ENCODE results near the gene TAF11L3. TPM values are rescaled to one million over a fixed set of nuclear protein-coding genes. Genes with fewer than 3 reads are reported as not detected.
"Not testable (repeated sequence)": the region's sequence is repeated elsewhere in the genome, so short reads cannot be mapped to it uniquely, and the experiment has no call there.

TAF11L3 gene
- not detected for total RNA-seq

DNA sequence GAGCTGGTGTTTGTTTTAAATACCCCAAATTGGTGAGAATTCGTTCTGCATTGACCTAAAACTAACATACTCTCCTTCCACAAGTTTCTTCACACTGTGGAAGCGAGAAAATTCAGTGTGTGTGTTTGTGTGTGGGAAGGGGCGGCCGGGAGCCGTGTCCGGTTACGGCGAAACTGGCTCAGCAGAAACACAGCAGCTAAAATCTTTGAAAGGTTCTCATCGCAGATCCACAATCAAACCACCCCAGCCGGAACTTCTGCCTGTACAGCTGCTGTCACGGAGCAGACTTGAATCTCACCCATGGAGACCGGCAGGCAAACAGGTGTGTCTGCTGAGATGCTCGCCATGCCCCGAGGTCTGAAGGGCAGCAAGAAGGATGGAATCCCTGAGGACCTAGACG is at the start of gene TAF11L3:
Gene TAF11L3 (plus strand): TSS at position 301 of the 400 bp plus-strand sequence.
- intact Hi-C loops (cut with micrococcal nuclease); DNase-seq; H3K27me3 Mint-ChIP-seq; CTCF ChIA-PET; POLR2A ChIA-PET; H3K9me3 Mint-ChIP-seq; H3K4me1 Mint-ChIP-seq (ENCODE audit: low read depth); H3K4me3 Mint-ChIP-seq; H3K27ac Mint-ChIP-seq; H3K36me3 Mint-ChIP-seq: not testable (repeated sequence)

- Mint-ChIP-seq H3K36me3 (no peaks in the 10 kb centered on the region), H3K27me3 (no peaks in the 10 kb centered on the region), H3K4me1 (ENCODE audit: low read depth) (no peaks in the 10 kb centered on the region), H3K9me3 (peaks cover 8% of the 10 kb centered on the region), H3K27ac (no peak overlapping the region), H3K4me3 (no peak overlapping the region)
- CTCF ChIA-PET = no interaction called here
- DNase-seq = no peak
- intact Hi-C loops (cut with micrococcal nuclease) = no loop called here
- POLR2A ChIA-PET = no interaction called here
Measured at GRCh38 chr5:17470064-17470463, 48.1 kb upstream of the TAF11L3 start.

GRCh38 chr5:17475064-17475463 is 43.1 kb upstream of the TAF11L3 start:
- DNase-seq; CTCF ChIA-PET; H3K9me3 Mint-ChIP-seq; H3K27me3 Mint-ChIP-seq; H3K4me3 Mint-ChIP-seq; intact Hi-C loops (cut with micrococcal nuclease); POLR2A ChIA-PET; H3K27ac Mint-ChIP-seq; H3K4me1 Mint-ChIP-seq (ENCODE audit: low read depth); H3K36me3 Mint-ChIP-seq: not testable (repeated sequence)

DNA sequence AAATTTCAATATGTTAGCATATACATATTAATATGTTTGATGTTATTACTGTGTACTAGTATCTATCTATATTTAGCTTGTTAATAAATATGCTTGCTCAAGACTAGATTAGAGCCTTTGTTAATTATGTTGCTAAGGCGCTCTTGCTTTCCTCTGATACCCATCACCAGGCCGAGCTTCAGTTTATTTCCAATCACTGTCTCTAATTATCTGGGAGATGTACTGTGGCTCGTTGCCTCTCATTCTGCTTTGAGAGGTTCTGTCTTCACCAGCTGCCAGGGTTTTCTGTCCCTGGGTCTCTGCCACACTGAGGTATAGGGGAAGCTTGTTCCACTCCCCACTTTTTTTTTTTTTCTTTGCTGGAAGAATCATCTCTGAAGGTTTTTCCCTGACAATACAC is 41.1 kb upstream of the TAF11L3 start:
- no peaks in the 10 kb centered on the region for H3K36me3 Mint-ChIP-seq
- peaks cover 2% of the 10 kb centered on the region for H3K9me3 Mint-ChIP-seq
- ChIA-PET POLR2A (no interaction called here), CTCF (no interaction called here)
- no peaks in the 10 kb centered on the region for H3K4me1 Mint-ChIP-seq (ENCODE audit: low read depth)
- no peak for DNase-seq
- no peak overlapping the region for H3K4me3 Mint-ChIP-seq
- H3K27ac Mint-ChIP-seq = no peak overlapping the region
- intact Hi-C loops (cut with micrococcal nuclease) = no loop called here
- no peaks in the 10 kb centered on the region for H3K27me3 Mint-ChIP-seq

DNA sequence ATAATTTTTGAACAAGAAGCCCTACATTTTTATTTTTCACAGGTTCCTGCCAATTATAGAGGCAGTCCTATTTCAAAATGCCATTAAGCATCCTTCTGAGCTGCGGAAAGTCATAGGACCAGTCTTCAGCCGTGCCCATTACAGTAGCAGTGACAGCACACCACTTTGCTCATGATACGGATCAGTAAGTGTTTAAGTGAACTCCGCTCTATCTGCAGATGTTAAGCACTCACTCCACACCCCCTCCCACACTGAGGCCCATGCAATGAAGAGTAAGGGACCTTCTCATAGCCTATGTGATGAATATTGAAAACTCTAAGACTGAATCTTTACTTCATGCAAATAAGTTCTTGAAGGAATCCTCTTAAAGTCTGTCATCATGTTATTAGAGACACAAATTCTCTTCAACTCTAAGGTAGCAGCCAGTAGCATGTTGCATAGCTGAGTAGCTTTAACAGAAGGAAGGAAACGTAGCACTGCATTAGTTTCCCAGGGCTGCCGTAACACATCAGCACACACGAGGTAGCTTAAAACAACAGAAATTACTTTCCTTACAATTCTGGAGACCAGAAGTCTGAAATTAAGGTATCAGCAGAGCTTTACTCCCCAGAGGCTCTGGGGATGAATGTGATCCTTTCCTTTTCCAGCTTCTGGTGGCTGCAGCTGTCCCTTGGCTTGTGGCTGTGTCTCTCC is 40.4 kb upstream of the TAF11L3 start:
- Mint-ChIP-seq H3K4me1 (ENCODE audit: low read depth) (no peaks in the 10 kb centered on the region), H3K9me3 (peaks cover 2% of the 10 kb centered on the region), H3K4me3 (no peak overlapping the region), H3K27ac (no peak overlapping the region), H3K36me3 (no peaks in the 10 kb centered on the region), H3K27me3 (no peaks in the 10 kb centered on the region)
- no peak for DNase-seq
- CTCF ChIA-PET = no interaction called here
- intact Hi-C loops (cut with micrococcal nuclease) = no loop called here
- POLR2A ChIA-PET = no interaction called here

DNA sequence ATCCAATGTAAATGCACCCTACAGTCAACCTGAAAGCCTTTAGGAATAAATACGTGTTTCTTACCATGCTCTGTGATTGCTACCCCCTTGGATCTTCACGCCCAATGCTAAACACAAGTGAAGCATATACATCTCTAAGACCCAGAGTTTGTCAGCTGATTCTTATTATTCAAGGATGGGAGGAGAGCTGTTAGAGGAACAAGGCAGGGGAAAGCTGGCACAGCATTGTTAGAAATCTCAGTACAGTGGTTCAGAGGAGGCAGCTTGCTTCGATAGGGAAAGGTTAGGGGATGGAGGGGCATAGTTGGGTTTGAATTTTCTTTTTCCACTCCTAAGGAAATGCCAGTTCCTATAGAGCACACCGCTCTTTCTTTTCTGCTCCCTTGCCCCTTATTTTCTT is 36.8 kb upstream of the TAF11L3 start:
- no peaks in the 10 kb centered on the region for H3K36me3 Mint-ChIP-seq
- peaks cover 2% of the 10 kb centered on the region for H3K9me3 Mint-ChIP-seq
- DNase-seq = no peak
- intact Hi-C loops (cut with micrococcal nuclease) = no loop called here
- H3K27ac Mint-ChIP-seq = no peak overlapping the region
- POLR2A ChIA-PET = no interaction called here
- H3K4me3 Mint-ChIP-seq = no peak overlapping the region
- H3K27me3 Mint-ChIP-seq = no peaks in the 10 kb centered on the region
- CTCF ChIA-PET = interaction anchor here (0.5 kb wide), 1 partner anchor 13 kb away, joined by 3 read pairs; no protein-coding TSS in a partner anchor
- H3K4me1 Mint-ChIP-seq (ENCODE audit: low read depth) = no peaks in the 10 kb centered on the region

GRCh38 chr5:17482790-17483189 is 35.4 kb upstream of the TAF11L3 start:
- peaks cover 2% of the 10 kb centered on the region for H3K9me3 Mint-ChIP-seq
- ChIA-PET POLR2A (no interaction called here), CTCF (no interaction called here)
- no peaks in the 10 kb centered on the region for H3K36me3 Mint-ChIP-seq
- no peaks in the 10 kb centered on the region for H3K27me3 Mint-ChIP-seq
- H3K4me3 Mint-ChIP-seq = no peak overlapping the region
- no peak for DNase-seq
- H3K27ac Mint-ChIP-seq = no peak overlapping the region
- intact Hi-C loops (cut with micrococcal nuclease) = no loop called here
- no peaks in the 10 kb centered on the region for H3K4me1 Mint-ChIP-seq (ENCODE audit: low read depth)

DNA sequence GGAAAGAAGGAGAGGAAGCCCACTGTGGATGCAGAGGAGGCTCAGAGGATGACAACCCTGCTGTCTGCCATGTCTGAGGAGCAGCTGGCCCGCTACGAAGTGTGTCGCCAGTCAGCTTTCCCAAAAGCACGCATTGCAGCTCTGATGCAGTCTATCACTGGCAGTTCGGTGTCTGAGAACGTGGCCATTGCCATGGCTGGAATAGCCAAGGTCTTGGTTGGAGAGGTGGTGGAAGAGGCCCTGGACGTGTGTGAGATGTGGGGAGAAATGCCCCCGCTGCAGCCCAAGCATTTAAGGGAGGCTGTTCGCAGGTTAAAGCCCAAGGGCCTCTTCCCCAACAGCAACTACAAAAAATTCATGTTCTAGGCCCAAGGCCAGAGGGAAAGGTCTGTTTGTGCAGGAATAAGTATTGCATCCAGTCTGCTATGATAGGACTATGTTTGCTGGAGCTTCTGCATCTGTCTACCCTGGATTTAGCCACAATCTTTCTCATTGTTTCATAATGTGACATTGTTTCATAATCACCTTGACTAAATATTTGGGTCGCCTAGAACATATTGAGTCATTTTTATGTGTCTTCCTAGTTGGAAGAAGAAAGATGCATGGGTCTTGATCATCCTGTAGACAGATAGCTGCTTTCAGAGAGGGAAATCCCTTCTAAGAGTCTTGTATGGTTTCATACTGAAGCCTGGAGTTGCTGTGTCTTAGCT is 31.5 kb upstream of the TAF11L3 start:
- H3K9me3 Mint-ChIP-seq; intact Hi-C loops (cut with micrococcal nuclease); H3K4me1 Mint-ChIP-seq (ENCODE audit: low read depth); DNase-seq; H3K36me3 Mint-ChIP-seq; POLR2A ChIA-PET; H3K27ac Mint-ChIP-seq; H3K4me3 Mint-ChIP-seq; H3K27me3 Mint-ChIP-seq; CTCF ChIA-PET: not testable (repeated sequence)

GRCh38 chr5:17487174-17487512 is 31.0 kb upstream of the TAF11L3 start:
- H3K36me3 Mint-ChIP-seq = no peaks in the 10 kb centered on the region
- CTCF ChIA-PET = no interaction called here
- H3K27me3 Mint-ChIP-seq = no peaks in the 10 kb centered on the region
- peaks cover 5% of the 10 kb centered on the region for H3K9me3 Mint-ChIP-seq
- POLR2A ChIA-PET = no interaction called here
- H3K4me3 Mint-ChIP-seq = no peak overlapping the region
- DNase-seq = no peak
- intact Hi-C loops (cut with micrococcal nuclease) = no loop called here
- no peak overlapping the region for H3K27ac Mint-ChIP-seq
- no peaks in the 10 kb centered on the region for H3K4me1 Mint-ChIP-seq (ENCODE audit: low read depth)

- POLR2A ChIA-PET; H3K4me3 Mint-ChIP-seq; H3K27ac Mint-ChIP-seq; DNase-seq; intact Hi-C loops (cut with micrococcal nuclease); H3K36me3 Mint-ChIP-seq; H3K27me3 Mint-ChIP-seq; H3K4me1 Mint-ChIP-seq (ENCODE audit: low read depth); CTCF ChIA-PET: not testable (repeated sequence)
- peaks cover 14% of the 10 kb centered on the region for H3K9me3 Mint-ChIP-seq
Measured at GRCh38 chr5:17491257-17491656, 26.9 kb upstream of the TAF11L3 start.

DNA sequence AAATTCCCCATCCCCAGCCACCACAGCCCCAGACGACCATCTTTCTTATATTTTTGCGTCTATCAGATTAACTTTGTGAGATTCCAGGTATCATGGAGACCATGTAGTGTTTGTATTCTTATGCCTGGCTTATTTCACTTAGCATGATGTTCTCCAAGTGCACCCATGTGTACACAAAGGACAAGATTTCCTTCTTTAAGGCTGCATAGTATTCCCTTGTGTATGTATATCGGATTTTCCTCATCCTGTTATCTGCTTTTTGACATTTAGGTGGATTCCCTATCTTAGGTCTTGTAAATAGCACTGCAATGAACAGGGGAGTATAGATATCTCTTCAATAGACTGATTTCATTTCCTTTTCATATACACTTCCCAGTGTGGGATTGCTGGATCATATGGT is 25.4 kb upstream of the TAF11L3 start:
- H3K4me1 Mint-ChIP-seq (ENCODE audit: low read depth) = no peaks in the 10 kb centered on the region
- no peak overlapping the region for H3K4me3 Mint-ChIP-seq
- H3K9me3 Mint-ChIP-seq = peaks cover 14% of the 10 kb centered on the region
- H3K27ac Mint-ChIP-seq = no peak overlapping the region
- H3K36me3 Mint-ChIP-seq = no peaks in the 10 kb centered on the region
- intact Hi-C loops (cut with micrococcal nuclease) = no loop called here
- ChIA-PET CTCF (no interaction called here), POLR2A (no interaction called here)
- DNase-seq = no peak
- H3K27me3 Mint-ChIP-seq = no peaks in the 10 kb centered on the region

DNA sequence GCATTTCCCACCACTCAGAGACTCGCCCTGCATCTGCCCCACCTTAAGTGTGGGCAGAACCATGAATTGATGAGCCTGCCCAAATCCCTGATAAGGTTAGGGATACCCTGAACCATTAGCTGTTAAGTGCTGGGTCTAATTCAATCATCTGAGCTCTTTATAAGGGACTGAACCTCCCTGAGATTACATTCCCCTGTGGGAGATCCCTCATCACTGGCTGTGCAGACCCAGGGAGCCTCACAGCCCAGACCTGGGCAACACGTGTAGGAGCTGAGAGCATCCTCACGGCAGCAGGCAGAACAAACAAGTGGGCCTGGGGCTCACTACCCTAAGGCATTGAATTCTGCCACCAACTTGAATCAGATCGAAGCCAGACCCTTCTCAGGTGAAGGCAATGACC is 20.7 kb upstream of the TAF11L3 start:
- no peak overlapping the region for H3K4me3 Mint-ChIP-seq
- H3K9me3 Mint-ChIP-seq = peaks cover 6% of the 10 kb centered on the region
- H3K4me1 Mint-ChIP-seq (ENCODE audit: low read depth) = no peaks in the 10 kb centered on the region
- DNase-seq = no peak
- intact Hi-C loops (cut with micrococcal nuclease) = no loop called here
- H3K36me3 Mint-ChIP-seq = no peaks in the 10 kb centered on the region
- ChIA-PET POLR2A (no interaction called here), CTCF (no interaction called here)
- H3K27ac Mint-ChIP-seq = no peak overlapping the region
- no peaks in the 10 kb centered on the region for H3K27me3 Mint-ChIP-seq

DNA sequence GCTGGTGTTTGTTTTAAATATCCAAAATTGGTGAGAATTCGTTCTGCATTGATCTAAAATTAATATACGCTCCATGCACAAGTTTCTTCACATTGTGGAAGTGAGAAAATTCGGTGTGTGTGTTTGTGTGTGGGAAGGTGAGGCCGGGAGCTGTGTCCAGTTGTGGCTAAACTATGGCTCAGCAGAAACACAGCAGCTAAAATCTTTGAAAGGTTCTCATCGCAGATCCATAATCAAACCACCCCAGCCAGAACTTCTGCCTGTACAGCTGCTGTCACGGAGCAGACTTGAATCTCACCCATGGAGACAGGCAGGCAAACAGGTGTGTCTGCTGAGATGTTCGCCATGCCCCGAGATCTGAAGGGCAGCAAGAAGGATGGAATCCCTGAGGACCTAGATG is 20.2 kb upstream of the TAF11L3 start, which contains the start of gene TAF11L2:
Gene TAF11L2 (plus strand): TSS at position 301 of the 400 bp plus-strand sequence.
- POLR2A ChIA-PET; H3K4me3 Mint-ChIP-seq; DNase-seq; H3K27ac Mint-ChIP-seq; H3K36me3 Mint-ChIP-seq; H3K27me3 Mint-ChIP-seq; H3K4me1 Mint-ChIP-seq (ENCODE audit: low read depth); CTCF ChIA-PET; intact Hi-C loops (cut with micrococcal nuclease); H3K9me3 Mint-ChIP-seq: not testable (repeated sequence)
